ENCODE results near the gene BAHCC1.

BAHCC1 gene

GRCh38 chr17:81370294-81370693 is 25.0 kb upstream of the BAHCC1 start:
- Histone ChIP-seq H3K9me2 (replicated peaks; ENCODE audit: low read depth, low read length) (no peaks in the 10 kb centered on the region), H3K9ac (ENCODE audit: low read depth, low read length, poor library complexity, severe bottlenecking) (no peak overlapping the region), H3K4me2 (ENCODE audit: low read depth, low read length, poor library complexity, severe bottlenecking) (no peak overlapping the region), H3K9me3 (ENCODE audit: insufficient read depth, low read depth, low read length) (no peaks in the 10 kb centered on the region), H2AFZ (ENCODE audit: low read length) (no peak overlapping the region), H3K4me3 (ENCODE audit: low read length, poor library complexity, severe bottlenecking) (no peak overlapping the region), H3K79me2 (ENCODE audit: insufficient read depth, low read length) (peaks cover 18% of the 10 kb centered on the region; the same call in 1 of the 2 replicates), H3F3A (ENCODE audit: low read depth) (peaks cover 3% of the 10 kb centered on the region; the same call in 1 of the 2 replicates), H3K4me1 (ENCODE audit: insufficient read depth, low read length, poor library complexity, severe bottlenecking) (peaks cover 22% of the 10 kb centered on the region), H4K20me1 (ENCODE audit: insufficient read depth, low read length, poor library complexity, severe bottlenecking) (no peaks in the 10 kb centered on the region), H3K36me3 (ENCODE audit: insufficient read depth, low read length) (no peaks in the 10 kb centered on the region), H3K27me3 (ENCODE audit: insufficient read depth, low read length, poor library complexity, severe bottlenecking) (no peaks in the 10 kb centered on the region)
- no peak for TF ChIP-seq CTCF (conservative IDR thresholded peaks at IDR 0.05; ENCODE audit: low read length)
- TF ChIP-seq EZH2phosphoT487 (IDR thresholded peaks at IDR 0.05; ENCODE audit: borderline replicate concordance): no peak

DNA sequence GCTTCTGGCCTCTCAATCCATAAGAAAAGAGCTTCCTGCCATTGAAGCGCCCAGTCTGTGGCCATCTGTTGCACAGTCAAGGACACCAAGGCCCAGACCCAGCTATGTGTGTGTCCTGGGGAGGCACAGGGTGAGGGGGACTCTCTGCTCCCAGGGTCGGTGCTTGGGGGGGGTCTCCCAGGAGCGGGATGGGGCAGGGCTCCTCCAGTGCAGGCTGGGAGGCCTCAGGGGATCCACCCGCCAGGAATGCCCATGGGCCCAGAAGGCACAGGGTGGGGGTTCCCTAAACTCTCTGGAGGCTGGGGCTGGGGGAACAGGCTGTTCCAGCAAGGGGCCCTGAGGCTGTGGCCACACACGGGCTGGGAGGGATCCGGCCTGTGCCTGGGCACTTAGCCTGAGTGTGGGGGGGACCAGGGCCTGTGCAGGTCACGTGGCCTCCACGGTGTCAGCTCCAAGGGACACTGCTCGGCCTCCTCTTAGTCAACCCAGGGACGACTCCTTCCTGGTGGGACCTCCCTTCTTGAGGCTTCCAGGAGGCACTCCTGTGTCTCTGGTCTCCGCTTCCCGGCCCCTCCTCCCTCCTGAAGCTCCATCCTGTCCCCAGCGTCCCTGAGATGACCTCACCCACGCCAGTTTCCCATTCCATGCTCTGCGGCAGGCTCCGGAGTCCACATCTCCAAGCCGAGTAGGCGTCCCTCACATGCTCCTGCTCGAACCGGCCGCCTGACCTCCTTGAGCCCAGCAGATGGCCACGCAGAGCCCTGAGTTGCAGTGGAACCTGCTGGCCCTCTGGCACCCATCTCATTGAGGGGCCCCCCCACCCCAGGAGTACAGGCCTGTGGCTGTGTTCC is 23.1 kb upstream of the BAHCC1 start:
- no peaks in the 10 kb centered on the region for H3K36me3 ChIP-seq (ENCODE audit: insufficient read depth, low read length)
- peaks cover 7% of the 10 kb centered on the region for H3K4me1 ChIP-seq (ENCODE audit: insufficient read depth, low read length, poor library complexity, severe bottlenecking)

DNA sequence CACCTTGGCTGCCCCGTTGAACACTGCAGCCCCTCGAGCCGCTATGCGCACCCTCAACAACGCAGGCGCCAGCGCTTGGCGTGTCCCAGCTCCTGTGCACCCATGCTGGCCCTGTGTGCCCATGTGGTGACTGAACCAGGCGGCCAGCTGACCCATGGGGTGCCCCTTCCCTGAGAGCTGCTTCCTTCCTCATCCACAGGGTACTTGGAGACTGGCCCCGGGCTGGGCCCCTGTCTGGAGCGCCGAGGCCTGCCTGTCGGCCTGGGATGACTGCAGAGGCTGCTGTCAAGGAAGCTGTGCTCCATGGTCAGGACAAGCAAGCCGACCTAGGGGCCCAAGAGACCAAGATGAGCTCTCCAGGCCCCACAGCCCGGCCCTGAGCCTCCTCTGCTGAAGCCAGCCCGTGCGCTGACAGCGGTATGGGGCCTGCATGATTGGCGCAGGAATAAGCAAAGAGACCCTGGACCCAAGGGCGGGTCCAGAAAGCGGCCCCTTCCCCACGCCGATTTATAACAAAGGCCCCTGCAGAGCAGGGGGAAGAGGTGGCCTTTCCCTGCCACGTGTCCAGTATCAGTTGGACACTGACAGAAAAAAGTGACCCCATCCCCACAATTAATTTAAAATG is 21.6 kb upstream of the BAHCC1 start:
- H3K36me3 ChIP-seq (ENCODE audit: insufficient read depth, low read length): no peaks in the 10 kb centered on the region
- H3K4me3 ChIP-seq (ENCODE audit: low read length, poor library complexity, severe bottlenecking): no peak overlapping the region
- H4K20me1 ChIP-seq (ENCODE audit: insufficient read depth, low read length, poor library complexity, severe bottlenecking): no peaks in the 10 kb centered on the region
- TF ChIP-seq CTCF (conservative IDR thresholded peaks at IDR 0.05; ENCODE audit: low read length) (no peak), EZH2phosphoT487 (IDR thresholded peaks at IDR 0.05; ENCODE audit: borderline replicate concordance) (no peak)
- no peak overlapping the region for H3K9ac ChIP-seq (ENCODE audit: low read depth, low read length, poor library complexity, severe bottlenecking)
- peaks cover under 1% of the 10 kb centered on the region; the same call in 1 of the 2 replicates for H3K79me2 ChIP-seq (ENCODE audit: insufficient read depth, low read length)
- H3K4me1 ChIP-seq (ENCODE audit: insufficient read depth, low read length, poor library complexity, severe bottlenecking): peaks cover 6% of the 10 kb centered on the region
- H3K9me3 ChIP-seq (ENCODE audit: insufficient read depth, low read depth, low read length): no peaks in the 10 kb centered on the region
- no peak overlapping the region for H3K4me2 ChIP-seq (ENCODE audit: low read depth, low read length, poor library complexity, severe bottlenecking)
- H3K9me2 ChIP-seq (replicated peaks; ENCODE audit: low read depth, low read length): no peaks in the 10 kb centered on the region
- H2AFZ ChIP-seq (ENCODE audit: low read length): no peak overlapping the region
- no peaks in the 10 kb centered on the region for H3K27me3 ChIP-seq (ENCODE audit: insufficient read depth, low read length, poor library complexity, severe bottlenecking)
- H3F3A ChIP-seq (ENCODE audit: low read depth): peaks cover 3% of the 10 kb centered on the region; the same call in 1 of the 2 replicates

More for the DNA sequence above, 23.1 kb upstream of the BAHCC1 start:
- Histone ChIP-seq H3K9ac (ENCODE audit: low read depth, low read length, poor library complexity, severe bottlenecking) (no peak overlapping the region), H3K27me3 (ENCODE audit: insufficient read depth, low read length, poor library complexity, severe bottlenecking) (no peaks in the 10 kb centered on the region), H3K9me2 (replicated peaks; ENCODE audit: low read depth, low read length) (no peaks in the 10 kb centered on the region), H3K4me3 (ENCODE audit: low read length, poor library complexity, severe bottlenecking) (no peak overlapping the region), H3K4me2 (ENCODE audit: low read depth, low read length, poor library complexity, severe bottlenecking) (no peak overlapping the region), H3K79me2 (ENCODE audit: insufficient read depth, low read length) (peaks cover 10% of the 10 kb centered on the region; the same call in 1 of the 2 replicates), H3F3A (ENCODE audit: low read depth) (peaks cover 3% of the 10 kb centered on the region; the same call in 1 of the 2 replicates), H3K9me3 (ENCODE audit: insufficient read depth, low read depth, low read length) (no peaks in the 10 kb centered on the region), H4K20me1 (ENCODE audit: insufficient read depth, low read length, poor library complexity, severe bottlenecking) (no peaks in the 10 kb centered on the region), H2AFZ (ENCODE audit: low read length) (no peak overlapping the region)
- TF ChIP-seq CTCF (conservative IDR thresholded peaks at IDR 0.05; ENCODE audit: low read length): peak; percentile 56
- TF ChIP-seq EZH2phosphoT487 (IDR thresholded peaks at IDR 0.05; ENCODE audit: borderline replicate concordance): no peak
